NCI-H82 (cell line): Measurements from ENCODE around the gene RNF213.
"Not testable (repeated sequence)": the region's sequence is repeated elsewhere in the genome, so short reads cannot be mapped to it uniquely, and the experiment has no call there.

Experiments used
- DNase-seq: peaks from one replicate; lab custom pipeline; 2025; lab: John Stamatoyannopoulos, UW

RNF213 gene

DNA sequence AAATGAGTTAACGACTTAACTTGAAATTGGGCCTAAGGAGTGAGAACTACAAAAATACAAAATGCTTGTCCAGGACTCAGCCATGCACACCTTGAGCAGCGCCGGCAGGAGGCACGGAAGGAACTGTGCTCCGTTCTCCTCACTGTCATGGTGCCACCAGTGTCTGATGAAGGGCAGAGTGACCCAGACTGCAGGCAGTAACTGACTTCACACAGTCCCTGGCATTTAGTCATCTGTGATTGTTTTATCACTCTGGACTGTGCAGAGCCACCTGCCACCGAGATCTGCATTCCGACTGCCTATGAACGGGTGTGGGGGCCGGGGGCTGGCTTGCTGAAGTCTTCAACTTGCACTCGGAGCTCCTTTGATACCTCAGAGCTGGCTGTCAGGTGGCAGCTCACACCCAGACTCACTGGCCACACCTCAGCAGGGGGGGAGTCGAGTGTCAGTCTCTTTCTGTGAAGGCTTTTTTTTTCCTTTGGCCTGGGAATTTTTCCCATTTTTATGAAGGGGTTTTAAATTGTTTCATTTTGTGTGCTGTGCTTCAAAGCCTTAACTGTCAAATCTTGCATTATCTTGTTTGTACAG, 134.1 kb downstream of the RNF213 start:
- DNase-seq: no peak

DNA sequence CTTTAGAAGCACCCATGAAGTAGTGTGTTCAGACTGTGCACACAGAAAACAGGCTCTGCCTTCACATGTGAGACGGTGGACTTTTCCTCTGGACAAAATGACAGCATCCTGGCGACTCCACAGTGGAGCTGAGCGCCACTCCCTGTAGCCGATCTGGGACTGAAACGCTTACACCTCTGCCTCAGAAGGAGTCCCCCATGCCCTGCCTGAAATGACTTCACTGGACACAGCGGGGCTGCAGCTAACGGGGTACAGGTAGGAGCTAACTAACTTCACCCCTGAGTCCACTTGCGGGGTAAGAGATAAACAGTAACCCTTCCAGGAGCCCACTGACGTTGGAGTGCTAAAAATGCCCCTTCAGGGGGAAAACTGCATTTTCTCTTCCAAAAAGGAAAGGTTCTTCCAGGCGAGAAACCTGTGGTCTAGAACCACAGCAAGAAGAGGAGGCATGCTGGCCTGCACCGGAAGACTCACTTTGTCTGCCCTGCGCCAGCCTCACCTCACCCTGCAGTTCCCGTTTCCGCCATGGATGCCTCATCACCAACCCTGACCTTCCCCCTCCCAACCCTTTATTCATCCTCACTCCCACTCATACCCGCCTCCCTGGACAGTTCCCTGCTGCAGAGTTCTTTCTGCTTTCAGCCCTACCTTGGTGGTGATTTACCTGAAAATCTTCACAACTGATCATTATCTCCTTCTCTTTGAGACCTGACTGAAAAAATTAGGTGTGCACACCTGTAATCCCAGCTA, 134.9 kb downstream of the RNF213 start:
- no peak for DNase-seq

DNA sequence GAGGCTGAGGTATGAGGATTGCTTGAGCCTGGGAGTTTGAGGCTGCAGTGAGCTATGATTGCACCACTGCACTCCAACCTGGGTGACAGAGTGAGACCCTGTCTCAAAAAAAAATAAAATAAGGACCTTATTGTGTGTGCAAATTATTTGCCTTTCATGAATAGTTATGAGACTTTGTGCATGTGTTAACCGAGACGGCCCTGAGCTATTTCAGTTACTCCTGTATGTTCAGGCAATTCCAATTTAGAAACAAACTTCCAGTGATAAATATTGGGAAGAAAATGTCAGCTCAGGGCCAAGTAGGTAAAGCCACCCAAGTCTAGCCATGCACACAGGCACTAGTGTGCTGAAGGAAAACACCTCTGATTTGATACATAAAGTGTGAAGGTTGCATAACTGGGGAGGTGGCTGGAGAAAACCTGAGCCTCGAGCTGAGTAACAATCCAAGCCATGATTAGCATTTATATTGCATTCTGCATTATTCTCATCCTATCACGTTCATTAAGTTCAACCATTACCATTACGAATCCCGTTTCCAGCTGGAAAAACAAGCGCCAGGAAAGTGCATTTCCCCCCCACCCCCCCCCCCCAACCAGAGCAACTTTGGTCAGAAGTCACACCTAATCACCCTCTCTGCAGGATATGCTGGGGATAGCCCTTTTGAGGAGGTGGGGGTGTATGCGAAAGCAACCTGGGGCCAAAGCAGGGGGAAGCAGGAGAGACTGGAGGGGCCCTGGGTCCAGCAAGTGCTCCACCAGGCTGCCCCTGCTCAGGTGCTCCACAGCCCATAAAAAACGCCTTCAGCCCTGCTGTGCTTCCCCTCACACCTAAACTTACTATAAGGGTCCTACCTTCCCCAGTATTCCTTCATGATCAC, 135.7 kb downstream of the RNF213 start:
- no peak for DNase-seq

DNA sequence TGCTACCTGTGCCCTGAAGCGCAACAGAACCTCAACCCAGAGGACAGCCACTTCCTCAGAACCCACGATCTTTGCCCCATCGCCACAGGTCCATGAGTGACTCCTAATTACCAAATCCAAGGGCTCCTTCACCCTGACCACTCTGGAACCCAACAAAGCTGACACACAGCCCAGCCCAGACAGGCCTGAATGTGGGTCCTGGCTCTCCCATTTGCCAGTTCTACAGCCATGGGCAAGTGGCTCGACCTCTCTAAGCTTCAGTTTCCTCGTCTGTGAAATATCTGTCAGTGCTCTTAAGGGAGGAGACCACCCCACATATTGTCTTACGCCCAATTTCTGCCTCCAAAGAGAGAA, 136.4 kb downstream of the RNF213 start:
- no peak for DNase-seq

DNA sequence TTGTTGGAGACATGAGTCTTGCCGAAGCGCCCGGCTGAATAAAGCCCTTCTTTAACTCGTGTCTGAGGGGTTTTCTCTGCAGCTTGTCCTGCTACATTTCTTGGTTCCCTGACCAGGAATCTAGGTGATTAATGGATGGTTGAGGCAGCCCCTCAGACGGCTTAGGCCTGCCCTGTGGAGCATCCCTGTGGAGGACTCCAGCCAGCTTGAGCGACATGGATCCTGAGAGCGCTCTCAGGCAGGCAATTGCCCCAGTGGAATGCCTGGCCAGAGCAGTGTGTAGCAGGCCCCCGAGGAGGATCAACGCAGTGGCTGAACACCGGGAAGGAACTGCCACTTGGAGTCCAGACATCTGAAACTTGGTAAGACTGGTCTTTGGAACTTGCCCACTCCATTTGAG, 137.0 kb downstream of the RNF213 start:
- DNase-seq: no peak

DNA sequence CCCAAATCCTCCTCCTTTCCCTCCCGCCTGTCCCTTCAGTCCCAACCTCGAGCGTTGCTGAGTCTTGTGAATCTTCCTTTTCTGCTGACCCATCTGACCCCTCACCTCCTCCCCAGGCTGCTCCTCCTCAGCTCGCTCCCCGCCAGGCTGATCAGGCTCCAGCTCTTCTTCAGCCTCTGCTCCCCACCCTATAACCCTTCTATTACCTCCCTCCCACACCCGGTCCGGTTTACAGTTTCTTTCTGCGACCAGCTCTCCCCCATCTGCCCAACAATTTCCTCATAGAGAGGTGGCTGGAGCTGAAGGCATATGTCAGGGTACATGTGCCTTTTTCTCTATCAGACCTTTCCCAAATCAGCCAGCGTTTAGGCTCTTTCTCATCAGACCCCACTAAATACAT, 140.4 kb downstream of the RNF213 start:
- not testable (repeated sequence) for DNase-seq

DNA sequence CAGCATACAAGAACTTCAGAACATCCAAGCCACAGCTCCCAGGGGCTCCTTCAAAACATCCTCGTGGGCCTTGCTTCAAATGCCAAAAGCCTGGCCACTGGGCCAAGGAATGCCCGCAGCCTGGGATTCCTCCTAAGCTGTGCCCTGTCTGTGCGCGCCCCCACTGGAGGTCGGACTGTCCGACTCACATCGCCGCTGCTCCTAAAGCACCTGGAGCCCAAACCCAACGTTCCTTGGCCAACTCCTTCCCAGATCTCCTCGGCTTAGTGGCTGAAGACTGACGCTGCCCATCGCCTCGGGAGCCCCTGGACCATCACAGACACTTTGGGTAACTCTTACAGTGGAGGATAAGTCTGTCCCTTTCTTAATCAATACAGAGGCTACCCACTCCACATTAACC, 141.4 kb downstream of the RNF213 start:
- not testable (repeated sequence) for DNase-seq

DNA sequence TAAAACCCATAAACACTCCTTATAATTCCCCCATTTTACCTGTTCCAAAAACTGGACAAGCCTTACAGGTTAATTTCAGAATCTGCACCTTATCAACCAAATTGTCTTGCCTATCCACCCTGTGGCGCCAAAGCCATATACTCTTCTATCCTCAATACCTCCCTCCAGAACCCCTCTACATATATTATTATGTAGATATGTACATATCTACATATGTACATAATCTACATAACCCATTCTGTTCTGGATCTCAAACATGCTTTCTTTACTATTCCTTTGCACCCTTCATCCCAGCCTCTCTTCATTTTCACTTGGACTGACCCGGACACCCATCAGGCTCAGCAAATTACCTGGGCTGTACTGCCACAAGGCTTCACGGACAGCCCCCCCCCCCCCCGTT, 142.3 kb downstream of the RNF213 start:
- no peak for DNase-seq

DNA sequence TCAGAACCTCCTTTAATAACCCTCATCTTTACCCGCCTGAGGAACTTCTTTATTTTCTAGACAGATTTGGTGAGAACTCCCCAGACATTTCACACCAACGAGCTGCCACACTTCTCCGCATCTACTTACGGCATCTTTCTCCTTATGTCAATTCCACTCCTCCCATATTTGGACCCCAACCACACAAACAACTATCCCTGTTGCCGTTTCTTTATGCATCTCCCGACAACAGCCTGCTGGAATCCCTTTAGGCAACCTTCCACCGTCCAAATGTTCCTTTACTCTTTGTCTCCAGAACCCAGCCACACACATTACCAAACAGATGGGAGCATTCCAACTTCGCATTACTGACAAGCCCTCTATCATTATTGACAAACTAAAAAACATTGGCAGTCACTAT, 145.5 kb downstream of the RNF213 start:
- no peak for DNase-seq

DNA sequence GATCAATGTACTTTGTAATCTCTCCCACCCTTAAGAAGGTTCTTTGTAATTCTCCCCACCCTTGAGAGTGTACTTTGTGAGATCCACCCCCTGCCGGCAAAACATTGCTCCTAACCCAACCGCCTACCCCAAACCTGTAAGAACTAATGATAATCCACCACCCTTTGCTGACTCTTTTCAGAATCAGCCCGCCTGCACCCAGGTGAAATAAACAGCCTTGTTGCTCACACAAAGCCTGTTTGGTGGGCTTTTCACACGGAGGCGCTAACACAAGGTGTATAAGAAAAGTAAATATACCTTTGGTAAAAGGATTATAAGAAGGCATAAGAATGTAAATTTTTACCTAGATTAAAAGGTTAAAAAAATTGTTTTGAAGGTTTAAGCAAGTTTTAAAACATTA, 147.3 kb downstream of the RNF213 start:
- not testable (repeated sequence) for DNase-seq

DNA sequence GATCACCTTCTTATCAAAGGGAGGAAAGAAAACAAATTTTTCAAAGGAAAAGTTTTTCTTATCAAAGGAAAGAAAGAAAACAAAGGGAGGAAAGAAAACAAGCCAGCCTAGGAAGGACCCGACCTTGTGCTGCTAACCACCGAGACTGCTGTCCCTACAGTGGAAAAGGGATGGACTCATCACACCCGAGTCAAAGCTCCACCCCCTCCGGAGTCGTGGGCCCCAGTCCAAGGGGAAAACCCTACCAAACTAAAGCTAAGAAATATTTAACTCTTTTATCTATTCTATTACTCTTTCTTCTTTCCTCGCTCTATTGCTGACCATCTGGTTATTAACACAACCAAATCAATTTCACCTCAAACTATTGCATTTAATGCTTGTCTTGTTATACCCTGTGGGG, 148.2 kb downstream of the RNF213 start:
- no peak for DNase-seq

DNA sequence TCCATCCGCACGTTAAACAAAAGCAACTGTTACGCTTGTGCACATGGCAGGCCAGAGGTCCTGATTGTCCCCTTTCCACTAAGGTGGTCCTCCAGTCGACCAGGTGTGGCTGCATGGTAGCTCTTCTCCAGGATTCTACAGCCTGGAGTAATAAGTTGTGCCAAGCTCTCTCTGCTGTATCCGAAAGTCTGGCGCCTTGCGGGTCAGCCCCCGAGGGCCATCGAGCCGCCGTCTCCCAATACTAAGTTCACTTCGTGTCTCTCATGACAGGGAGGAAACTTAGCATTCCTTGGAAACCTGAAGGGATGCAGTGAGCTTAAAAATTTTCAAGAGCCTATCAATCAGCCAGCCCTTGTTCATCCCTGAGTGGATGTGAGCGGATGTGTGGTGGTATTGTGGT, 149.0 kb downstream of the RNF213 start:
- no peak for DNase-seq

DNA sequence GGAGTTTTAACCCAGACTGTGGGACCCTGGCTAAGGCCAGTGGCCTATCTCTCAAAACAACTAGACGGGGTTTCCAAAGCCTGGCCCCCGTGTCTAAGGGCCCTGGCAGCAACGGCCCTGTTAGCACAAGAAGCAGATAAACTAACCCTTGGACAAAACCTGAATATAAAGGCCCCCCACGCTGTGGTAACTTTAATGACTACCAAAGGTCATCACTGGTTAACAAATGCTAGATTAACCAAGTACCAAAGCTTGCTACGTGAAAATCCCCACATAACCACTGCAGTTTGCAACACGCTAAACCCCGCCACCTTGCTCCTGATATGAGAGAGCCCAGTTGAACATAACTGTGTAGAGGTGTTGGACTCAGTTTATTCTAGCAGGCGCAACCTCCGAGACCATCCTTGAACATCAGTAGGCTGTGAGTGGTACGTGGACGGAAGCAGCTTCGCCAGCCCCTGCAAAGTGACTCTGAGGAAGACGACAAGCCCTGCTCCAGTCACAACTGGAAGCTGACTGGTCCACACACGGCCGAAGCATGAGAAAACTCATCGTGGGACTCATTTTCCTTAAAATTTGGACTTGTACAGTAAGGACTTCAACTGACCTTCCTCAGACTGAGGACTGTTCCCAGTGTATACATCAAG, 149.9 kb downstream of the RNF213 start:
- DNase-seq: not testable (repeated sequence)

DNA sequence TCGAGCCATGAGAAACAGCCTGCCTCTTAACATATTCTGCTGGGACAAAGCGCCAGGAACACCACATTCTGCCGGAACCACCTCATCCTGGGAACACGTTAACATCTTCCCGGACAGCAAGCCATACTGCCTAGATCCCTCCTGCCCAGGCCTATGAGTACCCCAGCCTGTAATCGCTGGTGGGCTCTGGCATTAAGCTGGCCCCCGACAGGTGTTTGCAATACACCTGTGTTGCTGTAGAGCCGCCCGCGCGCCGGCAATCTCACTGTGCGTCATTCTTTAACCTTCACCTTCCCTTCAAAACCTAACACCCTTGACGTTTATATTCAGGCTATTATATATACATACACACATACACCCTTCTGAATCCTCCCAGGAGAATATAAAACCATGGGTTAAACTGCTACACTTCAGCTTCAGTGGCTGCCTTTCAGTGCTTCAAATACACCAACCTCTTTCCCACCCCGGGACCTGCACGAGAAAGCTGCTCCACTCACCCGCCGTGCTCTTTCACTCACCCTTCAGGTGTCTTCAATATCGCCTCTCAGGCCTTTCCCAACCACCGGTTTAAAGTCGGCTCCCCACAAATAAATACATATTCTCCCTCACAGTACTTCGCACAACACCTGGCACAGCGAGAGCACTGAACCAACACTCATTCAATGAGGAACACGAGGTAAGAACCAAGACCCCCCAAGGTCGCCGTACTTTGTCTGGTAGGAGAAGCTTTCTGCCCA, 153.3 kb downstream of the RNF213 start:
- no peak for DNase-seq

DNA sequence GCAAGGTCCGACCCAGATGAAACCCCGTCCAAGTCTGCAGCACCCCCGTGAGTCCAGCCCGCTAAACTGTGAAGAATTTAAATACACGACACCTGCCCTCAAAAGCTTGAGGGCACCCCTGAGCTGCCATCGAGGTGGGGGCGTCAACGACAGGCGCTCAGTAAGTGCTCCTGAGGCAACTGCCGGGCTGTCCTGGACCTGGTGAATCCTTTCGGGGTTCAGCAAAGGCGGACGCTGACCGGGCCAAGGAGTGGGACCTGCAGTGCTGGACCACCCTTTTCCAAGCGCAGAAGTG, 153.8 kb downstream of the RNF213 start:
- no peak for DNase-seq

DNA sequence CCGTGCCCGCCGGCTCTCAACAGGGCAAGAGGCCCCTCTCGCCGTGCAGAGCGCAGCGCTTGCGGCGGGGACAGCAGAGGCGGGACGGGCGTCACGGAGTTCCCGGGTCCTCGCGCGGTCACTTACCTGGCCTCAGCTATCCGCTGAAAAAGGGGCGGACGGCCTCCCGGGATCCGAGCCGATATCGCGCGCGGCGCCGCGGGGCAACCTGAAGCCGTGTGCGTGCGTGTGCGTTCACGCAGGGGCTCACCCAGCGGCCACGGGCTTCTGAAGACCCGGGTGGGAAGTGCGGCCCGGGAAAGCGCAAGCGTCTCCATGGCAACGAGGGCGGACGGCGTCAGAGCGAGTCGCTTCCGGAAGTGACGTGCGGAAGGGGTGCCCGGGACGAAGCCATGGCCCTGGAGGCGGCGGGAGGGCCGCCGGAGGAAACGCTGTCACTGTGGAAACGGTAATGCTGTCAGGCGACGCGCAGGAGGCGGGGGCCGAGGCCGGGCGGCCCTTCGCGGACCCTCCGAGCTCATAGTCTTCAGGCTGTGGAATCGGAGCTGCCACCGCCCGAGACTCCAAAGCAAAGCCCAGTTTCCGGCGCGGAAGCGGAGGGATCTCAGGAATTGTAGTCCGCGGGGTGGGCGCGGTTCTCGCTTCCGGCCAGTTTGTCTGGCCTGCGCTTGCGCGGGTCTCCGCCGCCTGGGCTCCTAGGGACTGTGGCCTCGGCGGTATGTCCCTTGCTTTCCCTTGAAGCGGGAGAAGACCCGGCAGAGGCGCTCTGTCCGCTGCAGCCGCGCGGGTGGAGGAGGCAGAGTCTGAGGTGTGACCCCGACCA, 154.4 kb downstream of the RNF213 start, which contains the start of gene ENDOV:
TSS of gene ENDOV (plus strand) at position 365 of the 823 bp plus-strand sequence. CDS start at position 393, 28 bp downstream.
- DNase-seq: peak; percentile 97

DNA sequence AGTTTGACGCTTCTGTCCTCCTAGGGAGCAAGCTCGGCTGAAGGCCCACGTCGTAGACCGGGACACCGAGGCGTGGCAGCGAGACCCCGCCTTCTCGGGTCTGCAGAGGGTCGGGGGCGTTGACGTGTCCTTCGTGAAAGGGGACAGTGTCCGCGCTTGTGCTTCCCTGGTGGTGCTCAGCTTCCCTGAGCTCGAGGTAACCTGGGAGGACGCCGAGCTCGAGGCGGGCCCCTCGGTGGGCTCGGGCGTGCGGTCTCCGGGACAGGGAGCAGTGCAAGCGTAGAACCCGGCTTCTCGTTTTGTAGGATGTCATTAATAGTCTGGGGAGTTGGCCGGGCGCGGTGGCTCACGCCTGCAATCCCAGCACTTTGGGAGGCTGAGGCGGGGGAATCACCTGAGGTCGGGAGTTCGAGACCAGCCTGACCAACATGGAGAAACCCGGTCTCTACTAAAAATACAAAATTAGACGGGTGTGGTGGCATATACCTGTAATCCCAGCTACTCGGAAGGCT, 155.0 kb downstream of the RNF213 start:
- no peak for DNase-seq

DNA sequence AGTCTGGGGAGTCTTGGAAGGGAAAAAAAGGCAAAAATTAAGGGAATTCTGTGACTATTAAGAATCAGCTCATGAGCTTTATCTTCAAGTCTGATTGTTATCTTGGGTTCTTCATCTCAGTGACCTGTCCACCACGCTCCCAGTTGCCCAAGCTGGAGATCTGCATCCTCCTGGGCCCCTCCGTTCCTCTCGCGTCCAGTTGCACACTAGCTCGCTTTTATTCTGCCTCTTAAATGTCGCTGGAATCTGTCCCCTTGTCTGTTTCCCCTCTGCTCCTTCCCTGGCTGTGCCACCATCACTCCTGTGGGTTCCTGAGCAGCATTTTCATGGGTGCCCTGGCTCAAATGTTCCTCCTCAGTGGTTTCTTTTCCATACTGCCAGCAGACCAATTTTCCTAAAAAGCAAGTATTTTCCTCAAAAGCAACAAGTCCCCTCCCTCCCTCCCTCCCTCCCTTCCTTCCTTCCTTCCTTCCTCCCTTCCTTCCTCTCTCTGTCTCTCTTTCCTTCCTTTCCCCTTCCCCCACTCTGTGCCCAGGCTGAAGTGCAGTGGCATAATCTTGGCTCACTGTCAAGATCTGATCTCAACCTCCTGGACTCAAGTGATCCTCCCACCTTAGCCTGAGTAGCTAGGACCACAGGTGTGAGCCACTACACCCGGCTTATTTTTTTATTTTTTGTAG, 155.7 kb downstream of the RNF213 start:
- DNase-seq: no peak

DNA sequence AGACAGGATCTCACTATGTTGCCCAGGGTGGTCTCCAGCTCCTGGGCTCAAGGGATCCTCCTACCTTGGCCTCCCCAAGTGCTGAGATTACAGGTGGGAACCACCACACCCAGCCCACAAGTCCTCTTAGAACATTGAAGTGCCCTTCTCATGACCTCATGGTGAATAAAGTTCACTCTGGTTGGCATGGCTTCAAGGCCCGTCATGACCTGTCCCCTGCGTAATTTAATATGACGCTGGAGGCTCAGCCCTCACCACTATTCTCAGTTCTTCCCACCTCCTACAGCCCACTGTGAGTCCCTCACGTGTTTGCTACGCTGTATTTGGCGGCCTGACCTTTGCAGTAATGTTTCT, 156.3 kb downstream of the RNF213 start:
- no peak for DNase-seq

DNA sequence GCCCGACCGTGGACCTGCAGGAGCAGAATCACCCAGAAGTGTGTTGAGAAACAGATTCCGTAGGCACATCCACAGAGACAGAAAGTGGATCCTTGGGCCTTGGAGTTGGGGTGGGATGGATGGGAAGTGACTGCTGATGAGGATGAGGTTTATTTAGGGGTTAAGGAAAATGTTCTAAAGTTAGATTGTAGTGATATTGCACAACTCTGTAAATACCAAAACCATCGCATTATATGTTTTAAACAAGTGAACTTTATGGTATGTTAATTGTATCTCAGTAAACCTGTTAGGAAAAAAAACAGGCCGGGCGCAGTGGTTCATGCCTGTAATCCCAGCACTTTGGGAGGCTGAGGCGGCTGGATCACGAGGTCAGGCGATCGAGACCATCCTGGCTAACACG, 157.9 kb downstream of the RNF213 start:
- DNase-seq: no peak
